HCT116 (cell line): ENCODE data around the gene ZNF236. TPM values are rescaled to one million over a fixed set of nuclear protein-coding genes. Genes with fewer than 3 reads are reported as not detected.

Source experiments
- ATAC-seq: fragments of 200-7000 bp; cut with Tn5 transposase; 2 replicates; pipeline ENCODE4 v1.9.1; 2020; ENCODE audit warnings: mild to moderate bottlenecking, moderate library complexity
- BruUV-seq: library from RNA; stranded (reverse); fragments of 400-500 nt; replicated peaks from 2 replicates; lab custom pipeline; 2021; lab: Mats Ljungman, UMichigan
- CTCF ChIA-PET: fragments of 300-600 bp; sonication (Branson Sonifier 250); formaldehyde crosslinking; loops from one replicate; lab custom pipeline; 2021; ENCODE audit warnings: antibody characterized with exemption; lab: Charles Lee
- POLR2A ChIA-PET: fragments of 300-600, 350-600 bp; sonication (Branson Sonifier 250); formaldehyde crosslinking; loops from one replicate; lab custom pipeline; 2021; ENCODE audit warnings: antibody characterized with exemption; lab: Charles Lee
- RAD21 ChIA-PET, 2 experiments: fragments of 300-600 bp; sonication (Branson Sonifier 250); formaldehyde crosslinking; loops; one replicate each; lab custom pipeline; 2023; ENCODE audit warnings: low total read pairs in 2 of 2; ENCODE audit not compliant: uncharacterized antibody in 2 of 2, unreplicated experiment in 2 of 2, low non-redundant PET in 1 of 2; lab: Charles Lee
- DNase-seq: peaks from one replicate; pipeline ENCODE4 v3.0.0-alpha.2; 2010; ENCODE audit warnings: low read depth, low spot score
- H2AFZ ChIP-seq: fragments of 200-600 bp; shearing (Covaris generic), sonication (generic); 2 replicates; pipeline ENCODE4 v1.6.1; 2017; ENCODE audit warnings: low read depth, mixed run types, mixed read lengths, antibody characterized with exemption, low read length; ENCODE audit not compliant: poor library complexity, severe bottlenecking
- H3K27ac ChIP-seq: 2 replicates; pipeline ENCODE4 v1.5.1; 2012; ENCODE audit warnings: low read depth, low read length
- H3K27me3 ChIP-seq: fragments of 200-600 bp; sonication (generic); 2 replicates; pipeline ENCODE4 v1.6.1; 2016; ENCODE audit warnings: mixed run types, low read length, mixed read lengths; ENCODE audit not compliant: insufficient read depth
- H3K36me3 ChIP-seq, 2 experiments: fragments of 200-500 bp in 1 of 2; fragments of 200-600 bp in 1 of 2; sonication (Bioruptor generic) in 1 of 2; sonication (generic) in 1 of 2; 2 replicates each; pipeline versions ENCODE4 v1.5.1 to v1.6.1; 2014 to 2016; ENCODE audit warnings: low read length in 2 of 2, inconsistent platforms in 1 of 2, mixed read lengths in 1 of 2, mixed run types in 1 of 2; ENCODE audit not compliant: insufficient read depth in 2 of 2, control insufficient read depth in 1 of 2
- H3K4me1 ChIP-seq, 2 experiments: fragments of 200-600 bp in 1 of 2; sonication (generic) in 1 of 2; 2 replicates each; pipeline versions ENCODE4 v1.5.1 to v1.6.1; 2012 to 2017; ENCODE audit warnings: low read length in 2 of 2, inconsistent platforms in 1 of 2, mild to moderate bottlenecking in 1 of 2, mixed read lengths in 1 of 2, mixed run types in 1 of 2, moderate library complexity in 1 of 2; ENCODE audit not compliant: insufficient read depth in 2 of 2, control insufficient read depth in 1 of 2
- H3K4me2 ChIP-seq: fragments of 200-600 bp; sonication (generic); 2 replicates; pipeline ENCODE4 v1.6.1; 2017; ENCODE audit warnings: mixed run types, low read length, mixed read lengths
- H3K4me3 ChIP-seq, 2 experiments: fragments of 200-600 bp in 1 of 2; sonication (generic) in 1 of 2; replicated peaks in 1 of 2; 2 replicates each; pipeline ENCODE4 v1.5.1; 2011 to 2016; ENCODE audit warnings: low read length in 2 of 2, control low read depth in 1 of 2, low read depth in 1 of 2, mild to moderate bottlenecking in 1 of 2, mixed read lengths in 1 of 2, mixed run types in 1 of 2
- H3K79me2 ChIP-seq: fragments of 200-600 bp; sonication (generic); 2 replicates; pipeline ENCODE4 v1.6.1; 2017; ENCODE audit warnings: mild to moderate bottlenecking, mixed run types, low read length, moderate library complexity, mixed read lengths; ENCODE audit not compliant: insufficient read depth
- H3K9ac ChIP-seq: fragments of 200-600 bp; sonication (generic); 2 replicates; pipeline ENCODE4 v1.6.1; 2016; ENCODE audit warnings: low read length, mixed read lengths
- H3K9me2 ChIP-seq: fragments of 200-600 bp; sonication (generic), shearing (Covaris generic); 2 replicates; pipeline ENCODE4 v1.6.1; 2017; ENCODE audit warnings: mixed run types, mild to moderate bottlenecking, moderate library complexity; ENCODE audit not compliant: insufficient read depth
- H3K9me3 ChIP-seq, 2 experiments: fragments of 200-500 bp in 1 of 2; fragments of 200-600 bp in 1 of 2; sonication (Bioruptor generic) in 1 of 2; sonication (generic) in 1 of 2; 2 replicates each; pipeline ENCODE4 v1.6.1; 2014 to 2017; ENCODE audit warnings: low read length in 2 of 2, mixed read lengths in 2 of 2, inconsistent platforms in 1 of 2, low read depth in 1 of 2, mild to moderate bottlenecking in 1 of 2, mixed run types in 1 of 2, moderate library complexity in 1 of 2; ENCODE audit not compliant: control insufficient read depth in 1 of 2, insufficient read depth in 1 of 2
- H4K20me1 ChIP-seq: fragments of 200-600 bp; sonication (generic), shearing (Covaris generic); 2 replicates; pipeline ENCODE4 v1.6.1; 2017; ENCODE audit warnings: mixed run types, mild to moderate bottlenecking, moderate library complexity; ENCODE audit not compliant: insufficient read depth
- CEBPB ChIP-seq: IDR thresholded peaks from 2 replicates; pipeline ENCODE4 v1.6.1; 2012; ENCODE audit warnings: low read depth
- EZH2phosphoT487 ChIP-seq: fragments of 200-600 bp; IDR thresholded peaks from 2 replicates; pipeline ENCODE4 v1.6.1; 2018; ENCODE audit warnings: antibody characterized with exemption, borderline replicate concordance
- JUND ChIP-seq: IDR thresholded peaks from 2 replicates; pipeline ENCODE4 v1.6.1; 2012
- POLR2AphosphoS5 ChIP-seq: IDR thresholded peaks from 2 replicates; pipeline ENCODE4 v1.6.1; 2011; ENCODE audit warnings: mild to moderate bottlenecking, low read depth, low read length, moderate library complexity
- SIN3A ChIP-seq: IDR thresholded peaks from 2 replicates; pipeline ENCODE4 v1.6.1; 2012; ENCODE audit warnings: low read depth
- TCF7L2 ChIP-seq: IDR thresholded peaks from 2 replicates; pipeline ENCODE4 v1.7.0; 2011; ENCODE audit warnings: borderline replicate concordance, inconsistent platforms; ENCODE audit not compliant: insufficient read depth, insufficient read length; ENCODE audit errors: extremely low read depth
- intact Hi-C: fragments of 100-400 bp; cut with micrococcal nuclease; formaldehyde crosslinking; loops from 2 replicates; pipeline ENCODE4 v1.10.0; 2022
- total RNA-seq: library from RNA; stranded (reverse); gene quantifications from one replicate; pipeline ENCODE4 v1.2.1, GENCODE V29; 2021; ENCODE audit not compliant: unreplicated experiment
- TF ChIP-seq, protein P1 (sequence below), 3 experiments: fragments of 200-600 bp in 1 of 3; sonication (generic) in 1 of 3; IDR thresholded peaks in 2 of 3; conservative IDR thresholded peaks in 1 of 3; 2 replicates each; pipeline ENCODE4 v1.5.1; 2012 to 2017; ENCODE audit warnings: low read depth in 2 of 3, low read length in 2 of 3, antibody characterized with exemption in 1 of 3, borderline replicate concordance in 1 of 3, control low read depth in 1 of 3, mild to moderate bottlenecking in 1 of 3, mixed read lengths in 1 of 3, mixed run types in 1 of 3, moderate library complexity in 1 of 3; ENCODE audit not compliant: insufficient read depth in 1 of 3
- TF ChIP-seq, protein P2 (sequence below): IDR thresholded peaks from 2 replicates; pipeline ENCODE4 v1.6.1; 2011; ENCODE audit warnings: mild to moderate bottlenecking, low read length, moderate library complexity; ENCODE audit not compliant: insufficient replicate concordance; ENCODE audit errors: extremely low read depth
- TF ChIP-seq, protein P3 (sequence below): IDR thresholded peaks from 2 replicates; pipeline ENCODE4 v1.6.1; 2012; ENCODE audit warnings: low read depth

The ZNF236 gene
- total RNA-seq, 1 experiment from 2014 or later: 15.0 TPM

DNA sequence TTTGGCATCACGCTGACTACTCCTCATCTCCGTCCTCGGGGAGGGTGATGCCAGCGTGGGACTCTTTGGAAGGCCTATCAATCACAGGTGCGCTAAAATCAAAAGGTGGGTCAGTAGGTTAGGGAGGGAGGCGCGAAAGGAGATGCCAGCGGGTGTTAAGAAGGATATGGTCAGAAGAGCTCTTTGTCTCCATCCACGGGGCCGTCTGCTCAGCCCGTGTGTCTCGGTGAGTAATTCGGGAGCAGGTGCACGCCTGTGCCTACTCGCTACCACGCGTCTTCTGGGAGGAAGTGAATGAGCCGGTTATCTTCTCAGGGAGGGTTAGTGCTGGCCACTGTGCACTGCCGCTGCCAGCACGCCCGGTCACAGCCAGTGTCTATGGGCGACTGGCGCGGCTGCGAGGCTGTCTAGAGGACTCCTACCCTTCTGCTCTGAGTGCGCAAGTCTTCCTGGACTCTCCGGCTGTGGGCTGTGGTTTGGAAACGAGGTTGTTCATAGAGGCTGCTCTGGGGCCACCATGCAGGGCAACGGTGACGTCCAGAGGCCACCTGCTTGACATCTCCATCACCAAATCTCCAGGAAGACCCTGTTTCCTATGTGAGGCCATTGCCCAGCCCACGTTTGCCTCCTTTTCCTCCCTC is 156.9 kb downstream of the ZNF236 start:
- no peak for DNase-seq
- ChIA-PET POLR2A (no interaction called here), CTCF (no interaction called here), RAD21 (no interaction called here)
- Histone ChIP-seq H3K36me3 (no peaks in the 10 kb centered on the region), H3K4me1 (peaks cover 2 to 5% of the 10 kb centered on the region in 2 experiments; a peak in 3 of 4 replicates), H3K9me3 (no peaks in the 10 kb centered on the region), H4K20me1 (no peaks in the 10 kb centered on the region), H3K4me3 (no peak overlapping the region), H3K79me2 (no peaks in the 10 kb centered on the region), H3K27ac (no peak overlapping the region), H2AFZ (no peak overlapping the region), H3K9ac (no peak overlapping the region), H3K4me2 (no peak overlapping the region), H3K9me2 (no peaks in the 10 kb centered on the region), H3K27me3 (no peaks in the 10 kb centered on the region)
- no peak for ATAC-seq
- BruUV-seq: no TSS peak
- TF ChIP-seq SIN3A (no peak), TCF7L2 (no peak), EZH2phosphoT487 (no peak), POLR2AphosphoS5 (no peak), JUND (no peak), CEBPB (no peak)
- TF ChIP-seq, protein P1, sequence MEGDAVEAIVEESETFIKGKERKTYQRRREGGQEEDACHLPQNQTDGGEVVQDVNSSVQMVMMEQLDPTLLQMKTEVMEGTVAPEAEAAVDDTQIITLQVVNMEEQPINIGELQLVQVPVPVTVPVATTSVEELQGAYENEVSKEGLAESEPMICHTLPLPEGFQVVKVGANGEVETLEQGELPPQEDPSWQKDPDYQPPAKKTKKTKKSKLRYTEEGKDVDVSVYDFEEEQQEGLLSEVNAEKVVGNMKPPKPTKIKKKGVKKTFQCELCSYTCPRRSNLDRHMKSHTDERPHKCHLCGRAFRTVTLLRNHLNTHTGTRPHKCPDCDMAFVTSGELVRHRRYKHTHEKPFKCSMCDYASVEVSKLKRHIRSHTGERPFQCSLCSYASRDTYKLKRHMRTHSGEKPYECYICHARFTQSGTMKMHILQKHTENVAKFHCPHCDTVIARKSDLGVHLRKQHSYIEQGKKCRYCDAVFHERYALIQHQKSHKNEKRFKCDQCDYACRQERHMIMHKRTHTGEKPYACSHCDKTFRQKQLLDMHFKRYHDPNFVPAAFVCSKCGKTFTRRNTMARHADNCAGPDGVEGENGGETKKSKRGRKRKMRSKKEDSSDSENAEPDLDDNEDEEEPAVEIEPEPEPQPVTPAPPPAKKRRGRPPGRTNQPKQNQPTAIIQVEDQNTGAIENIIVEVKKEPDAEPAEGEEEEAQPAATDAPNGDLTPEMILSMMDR (IDR thresholded peaks at IDR 0.05 in 2 of 3, conservative IDR thresholded peaks at IDR 0.05 in 1 of 3; ENCODE audit: borderline replicate concordance in 1 of 3, insufficient read depth in 1 of 3, low read depth in 2 of 3, low read length in 2 of 3): no peak
- TF ChIP-seq, protein P2, sequence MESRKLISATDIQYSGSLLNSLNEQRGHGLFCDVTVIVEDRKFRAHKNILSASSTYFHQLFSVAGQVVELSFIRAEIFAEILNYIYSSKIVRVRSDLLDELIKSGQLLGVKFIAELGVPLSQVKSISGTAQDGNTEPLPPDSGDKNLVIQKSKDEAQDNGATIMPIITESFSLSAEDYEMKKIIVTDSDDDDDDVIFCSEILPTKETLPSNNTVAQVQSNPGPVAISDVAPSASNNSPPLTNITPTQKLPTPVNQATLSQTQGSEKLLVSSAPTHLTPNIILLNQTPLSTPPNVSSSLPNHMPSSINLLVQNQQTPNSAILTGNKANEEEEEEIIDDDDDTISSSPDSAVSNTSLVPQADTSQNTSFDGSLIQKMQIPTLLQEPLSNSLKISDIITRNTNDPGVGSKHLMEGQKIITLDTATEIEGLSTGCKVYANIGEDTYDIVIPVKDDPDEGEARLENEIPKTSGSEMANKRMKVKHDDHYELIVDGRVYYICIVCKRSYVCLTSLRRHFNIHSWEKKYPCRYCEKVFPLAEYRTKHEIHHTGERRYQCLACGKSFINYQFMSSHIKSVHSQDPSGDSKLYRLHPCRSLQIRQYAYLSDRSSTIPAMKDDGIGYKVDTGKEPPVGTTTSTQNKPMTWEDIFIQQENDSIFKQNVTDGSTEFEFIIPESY: no peak
- TF ChIP-seq, protein P3, sequence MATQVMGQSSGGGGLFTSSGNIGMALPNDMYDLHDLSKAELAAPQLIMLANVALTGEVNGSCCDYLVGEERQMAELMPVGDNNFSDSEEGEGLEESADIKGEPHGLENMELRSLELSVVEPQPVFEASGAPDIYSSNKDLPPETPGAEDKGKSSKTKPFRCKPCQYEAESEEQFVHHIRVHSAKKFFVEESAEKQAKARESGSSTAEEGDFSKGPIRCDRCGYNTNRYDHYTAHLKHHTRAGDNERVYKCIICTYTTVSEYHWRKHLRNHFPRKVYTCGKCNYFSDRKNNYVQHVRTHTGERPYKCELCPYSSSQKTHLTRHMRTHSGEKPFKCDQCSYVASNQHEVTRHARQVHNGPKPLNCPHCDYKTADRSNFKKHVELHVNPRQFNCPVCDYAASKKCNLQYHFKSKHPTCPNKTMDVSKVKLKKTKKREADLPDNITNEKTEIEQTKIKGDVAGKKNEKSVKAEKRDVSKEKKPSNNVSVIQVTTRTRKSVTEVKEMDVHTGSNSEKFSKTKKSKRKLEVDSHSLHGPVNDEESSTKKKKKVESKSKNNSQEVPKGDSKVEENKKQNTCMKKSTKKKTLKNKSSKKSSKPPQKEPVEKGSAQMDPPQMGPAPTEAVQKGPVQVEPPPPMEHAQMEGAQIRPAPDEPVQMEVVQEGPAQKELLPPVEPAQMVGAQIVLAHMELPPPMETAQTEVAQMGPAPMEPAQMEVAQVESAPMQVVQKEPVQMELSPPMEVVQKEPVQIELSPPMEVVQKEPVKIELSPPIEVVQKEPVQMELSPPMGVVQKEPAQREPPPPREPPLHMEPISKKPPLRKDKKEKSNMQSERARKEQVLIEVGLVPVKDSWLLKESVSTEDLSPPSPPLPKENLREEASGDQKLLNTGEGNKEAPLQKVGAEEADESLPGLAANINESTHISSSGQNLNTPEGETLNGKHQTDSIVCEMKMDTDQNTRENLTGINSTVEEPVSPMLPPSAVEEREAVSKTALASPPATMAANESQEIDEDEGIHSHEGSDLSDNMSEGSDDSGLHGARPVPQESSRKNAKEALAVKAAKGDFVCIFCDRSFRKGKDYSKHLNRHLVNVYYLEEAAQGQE: no peak
- intact Hi-C loops: no loop called here
